BJ (cell line): ENCODE measurements around the gene INPP5A. TPM values are rescaled to one million over a fixed set of nuclear protein-coding genes. Genes with fewer than 3 reads are reported as not detected.

ENCODE experiments used
- CTCF ChIA-PET: fragments of 350-600 bp; formaldehyde crosslinking; extraction: SDS; loops from one replicate; lab custom pipeline; 2021; ENCODE audit warnings: antibody characterized with exemption, inconsistent platforms; lab: Yijun Ruan, JAX
- POLR2A ChIA-PET: fragments of 300-600 bp; sonication (Branson Sonifier 250); formaldehyde crosslinking; extraction: SDS; loops from one replicate; lab custom pipeline; 2021; ENCODE audit warnings: antibody characterized with exemption; lab: Charles Lee
- DNase-seq: peaks from one replicate; pipeline ENCODE4 v3.0.0-alpha.2; 2011; ENCODE audit warnings: low read depth
- H3K27me3 ChIP-seq: 2 replicates; pipeline ENCODE4 v1.6.0; 2011; ENCODE audit warnings: low read length; ENCODE audit not compliant: control insufficient read depth, insufficient read depth
- H3K36me3 ChIP-seq: 2 replicates; pipeline ENCODE4 v1.5.1; 2011; ENCODE audit warnings: low read length; ENCODE audit not compliant: control insufficient read depth, insufficient read depth
- H3K4me3 ChIP-seq: 2 replicates; pipeline ENCODE4 v1.5.1; 2011; ENCODE audit warnings: low read depth, mild to moderate bottlenecking, control low read depth, low read length
- CTCF ChIP-seq: IDR thresholded peaks from 2 replicates; pipeline ENCODE4 v1.5.1; 2011; ENCODE audit warnings: low read depth, mild to moderate bottlenecking, control low read depth, inconsistent platforms, low read length, moderate library complexity; ENCODE audit not compliant: insufficient read depth
- polyA plus RNA-seq: library from polyadenylated mRNA; depleted of rRNA; stranded (reverse); fragments of >200 nt; gene quantifications from 2 replicates; pipeline ENCODE4 v1.2.3, GENCODE V29; 2011

The INPP5A gene
- polyA plus RNA-seq, 1 experiment: 60.1 TPM

DNA sequence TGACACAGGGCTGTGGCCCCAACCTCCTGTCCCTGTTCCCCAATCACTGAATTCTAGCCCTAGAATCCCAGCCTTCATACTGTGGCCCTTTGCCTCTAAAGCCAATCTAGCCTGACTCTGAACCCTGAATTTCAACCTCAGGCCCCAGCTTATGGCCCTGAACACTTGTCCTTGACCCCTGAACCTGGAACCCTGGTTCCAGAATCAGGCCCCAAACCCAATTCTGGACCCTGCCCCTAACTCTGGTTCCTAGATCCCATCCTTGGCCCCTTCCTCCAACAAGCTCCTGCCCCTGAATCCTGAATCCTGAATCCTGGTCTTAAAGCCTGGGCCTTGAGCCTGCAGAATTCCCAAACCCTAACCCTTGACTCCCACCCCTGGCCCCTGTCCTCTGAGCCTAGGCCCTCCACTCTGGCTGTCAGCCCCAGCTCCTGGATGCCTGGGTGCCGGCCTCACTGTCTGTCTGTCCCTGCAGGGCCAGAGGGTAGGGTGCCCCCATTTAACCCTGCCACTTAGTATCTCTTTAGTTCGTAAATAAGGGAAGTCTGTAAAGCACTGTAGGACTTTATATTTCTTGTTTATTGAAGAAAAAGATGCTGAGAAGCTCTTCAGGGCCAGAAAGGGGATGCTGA, 1.3 kb downstream of the INPP5A start:
- peak overlapping the region; percentile 65 for H3K4me3 ChIP-seq
- POLR2A ChIA-PET: no interaction called here
- H3K27me3 ChIP-seq: no peaks in the 10 kb centered on the region
- TF ChIP-seq CTCF: no peak
- no peak for DNase-seq
- peaks cover 1% of the 10 kb centered on the region for H3K36me3 ChIP-seq
- CTCF ChIA-PET: interaction anchor here (1.2 to 3.1 kb wide), 6 partner anchors 10 to 100 kb away, joined by 3 to 19 read pairs (median 8); no protein-coding TSS in a partner anchor

DNA sequence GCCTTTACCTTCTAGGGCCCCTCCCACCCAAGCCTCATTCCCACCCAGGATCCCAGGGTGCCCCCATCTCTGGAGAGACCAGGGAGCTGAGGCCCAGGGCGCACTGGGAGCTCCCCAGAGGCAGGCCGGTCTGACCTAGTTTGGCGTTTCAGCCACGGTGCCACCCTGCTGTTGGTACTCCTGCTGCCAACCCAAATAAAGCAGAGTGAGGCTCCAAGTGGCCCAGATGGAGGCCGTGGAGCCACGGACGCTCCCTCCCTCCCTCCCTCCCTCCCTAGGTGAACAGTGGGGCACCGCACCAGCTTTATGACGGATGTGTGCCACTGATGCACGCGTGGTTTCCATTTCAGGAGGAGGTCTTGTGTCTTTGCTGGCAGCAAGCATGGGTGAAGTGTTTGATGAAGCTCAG, 1.8 kb downstream of the INPP5A start:
- no peaks in the 10 kb centered on the region for H3K27me3 ChIP-seq

DNA sequence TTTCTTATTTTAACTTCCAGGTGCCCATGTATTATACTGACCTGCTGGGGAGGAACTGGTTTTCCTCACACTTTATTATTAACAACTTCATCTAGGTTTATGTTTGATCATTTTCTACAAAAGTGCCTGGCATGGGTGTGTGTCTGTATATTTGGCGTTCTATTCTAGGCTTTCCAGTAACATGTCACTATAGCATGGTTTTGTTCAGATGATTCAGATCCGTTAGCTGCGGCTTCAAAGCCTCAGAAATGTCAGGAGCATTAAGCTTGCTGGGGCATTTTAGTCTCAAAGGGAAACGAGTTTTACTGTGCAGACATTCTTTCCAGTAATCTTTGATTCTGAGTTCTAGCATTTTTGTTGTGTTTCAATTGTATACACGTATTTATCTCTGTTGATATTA, 2.3 kb downstream of the INPP5A start:
- TF ChIP-seq CTCF: no peak
- no peaks in the 10 kb centered on the region for H3K27me3 ChIP-seq
- ChIA-PET CTCF (interaction anchor here (1.0 to 3.1 kb wide), 8 partner anchors 9 to 100 kb away, joined by 3 to 19 read pairs (median 8); no protein-coding TSS in a partner anchor), POLR2A (interaction anchor here (0.6 kb wide), 1 partner anchor 78 kb away, joined by 4 read pairs; no protein-coding TSS in a partner anchor)
- peaks cover 1% of the 10 kb centered on the region for H3K36me3 ChIP-seq
- DNase-seq: no peak
- H3K4me3 ChIP-seq: peak overlapping the region; percentile 65

More for the DNA sequence above, 1.8 kb downstream of the INPP5A start:
- ChIA-PET POLR2A (no interaction called here), CTCF (interaction anchor here (1.2 to 3.1 kb wide), 7 partner anchors 10 to 99 kb away, joined by 3 to 19 read pairs (median 8); no protein-coding TSS in a partner anchor)
- TF ChIP-seq CTCF: no peak
- H3K36me3 ChIP-seq: peaks cover 1% of the 10 kb centered on the region
- peak overlapping the region; percentile 65 for H3K4me3 ChIP-seq
- no peak for DNase-seq

GRCh38 chr10:132540456-132540855, 2.9 kb downstream of the INPP5A start:
- ChIA-PET CTCF (interaction anchor here (0.6 to 3.1 kb wide), 12 partner anchors 11 to 100 kb away, joined by 3 to 19 read pairs (median 6); no protein-coding TSS in a partner anchor), POLR2A (interaction anchor here (0.5 to 0.6 kb wide), 2 partner anchors 27 to 78 kb away, joined by 3 to 4 read pairs; no protein-coding TSS in a partner anchor)
- H3K36me3 ChIP-seq: peaks cover 1% of the 10 kb centered on the region
- no peaks in the 10 kb centered on the region for H3K27me3 ChIP-seq
- peak; percentile 66 for TF ChIP-seq CTCF
- DNase-seq: no peak
- H3K4me3 ChIP-seq: peak overlapping the region; percentile 30; the same call in 1 of the 2 replicates

- H3K4me3 ChIP-seq: no peak overlapping the region
- CTCF ChIA-PET: interaction anchor here (0.6 to 3.1 kb wide), 11 partner anchors 10 to 99 kb away, joined by 3 to 19 read pairs (median 7); no protein-coding TSS in a partner anchor
- no peak for DNase-seq
- TF ChIP-seq CTCF: no peak
- peaks cover 1% of the 10 kb centered on the region for H3K36me3 ChIP-seq
- POLR2A ChIA-PET: no interaction called here
- H3K27me3 ChIP-seq: no peaks in the 10 kb centered on the region
These were observed 3.5 kb downstream of the INPP5A start for GRCh38 chr10:132541129-132541528.
